ENCODE data around the gene HS1BP3. TPM values are rescaled to one million over a fixed set of nuclear protein-coding genes. Genes with fewer than 3 reads are reported as not detected.

Gene HS1BP3
- total and polyA plus RNA-seq, 2 of the 13 experiments (the other 11 are each of a cell fraction or from before 2014, with no cell fraction given), result 15.2 to 22.0 TPM

- TF ChIP-seq ZBTB46 (CRISPR knock-in tag; IDR thresholded peaks at IDR 0.05; ENCODE audit: borderline replicate concordance) (no peak), ZNF530 (CRISPR knock-in tag; IDR thresholded peaks at IDR 0.05; ENCODE audit: low read depth) (no peak), ZZZ3 (CRISPR knock-in tag; IDR thresholded peaks at IDR 0.05; ENCODE audit: borderline replicate concordance) (no peak), HNF4G (IDR thresholded peaks at IDR 0.05; ENCODE audit: borderline replicate concordance, low read depth, low read length) (peak; percentile 80; the same call in 1 of the 2 replicates), HNF4G (CRISPR knock-in tag; IDR thresholded peaks at IDR 0.05; ENCODE audit: borderline replicate concordance, low read depth) (no peak), ZNF83 (CRISPR knock-in tag; IDR thresholded peaks at IDR 0.05; ENCODE audit: borderline replicate concordance) (no peak), HNF1B (CRISPR knock-in tag; IDR thresholded peaks at IDR 0.05) (0 out of 2 replicates have a peak, but pooled peaks have one; percentile 39), ZNF768 (CRISPR knock-in tag; IDR thresholded peaks at IDR 0.05) (peak; percentile 70; the same call in 1 of the 2 replicates), AGO1 (IDR thresholded peaks at IDR 0.05; ENCODE audit: low read depth, low read length, poor library complexity, severe bottlenecking) (no peak), PRMT3 (CRISPR knock-in tag; IDR thresholded peaks at IDR 0.05; ENCODE audit: borderline replicate concordance, low read depth) (no peak), FOSL1 (CRISPR knock-in tag; IDR thresholded peaks at IDR 0.05; ENCODE audit: borderline replicate concordance) (no peak), ZNF619 (CRISPR knock-in tag; IDR thresholded peaks at IDR 0.05) (no peak; the same call in 1 of the 2 replicates), ZNF30 (CRISPR knock-in tag; IDR thresholded peaks at IDR 0.05) (no peak), ZNF230 (CRISPR knock-in tag; IDR thresholded peaks at IDR 0.05) (0 out of 2 replicates have a peak, but pooled peaks have one; percentile 23), PHF5A (CRISPR knock-in tag; IDR thresholded peaks at IDR 0.05; ENCODE audit: low read depth, unreplicated experiment) (no peak), E2F5 (CRISPR knock-in tag; conservative IDR thresholded peaks at IDR 0.05) (no peak), ZSCAN29 (CRISPR knock-in tag; conservative IDR thresholded peaks at IDR 0.05) (no peak), SIX4 (CRISPR knock-in tag; IDR thresholded peaks at IDR 0.05) (no peak), RARA (CRISPR knock-in tag; IDR thresholded peaks at IDR 0.05) (peak; percentile 72), ZFP82 (CRISPR knock-in tag; IDR thresholded peaks at IDR 0.05; ENCODE audit: borderline replicate concordance) (no peak), RFXAP (CRISPR knock-in tag; IDR thresholded peaks at IDR 0.05; ENCODE audit: borderline replicate concordance) (0 out of 2 replicates have a peak, but pooled peaks have one; percentile 43), TCF7L2 (IDR thresholded peaks at IDR 0.05; ENCODE audit: low read depth, low read length) (no peak), PLSCR1 (CRISPR knock-in tag; IDR thresholded peaks at IDR 0.05; ENCODE audit: borderline replicate concordance) (no peak), KMT2A (CRISPR knock-in tag; IDR thresholded peaks at IDR 0.05) (no peak)
These were observed 55.3 kb downstream of the HS1BP3 start (continued) for GRCh38 chr2:20595439-20596192.

All from HepG2 (cell line).